GM15510 (cell line): Measurements from ENCODE around the gene TMTC2.

Experiments used
- POLR2A ChIP-seq: IDR thresholded peaks from 3 replicates; pipeline ENCODE4 v1.6.1; 2011; ENCODE audit warnings: borderline replicate concordance; ENCODE audit not compliant: insufficient read length; ENCODE audit errors: extremely low read depth

The TMTC2 gene

GRCh38 chr12:83059107-83059506, 372.4 kb downstream of the TMTC2 start:
- TF ChIP-seq POLR2A, result no peak

- TF ChIP-seq POLR2A, result no peak
Measured at GRCh38 chr12:83065562-83065961, 378.9 kb downstream of the TMTC2 start.

- TF ChIP-seq POLR2A, result no peak
Measured at GRCh38 chr12:83067981-83068380, 381.3 kb downstream of the TMTC2 start.

- no peak for TF ChIP-seq POLR2A
Measured at GRCh38 chr12:83074358-83074894, 387.7 kb downstream of the TMTC2 start.

- TF ChIP-seq POLR2A, result no peak
Measured at GRCh38 chr12:83075471-83075870, 388.8 kb downstream of the TMTC2 start.

- TF ChIP-seq POLR2A, result no peak
Measured at GRCh38 chr12:83077041-83077440, 390.3 kb downstream of the TMTC2 start.

GRCh38 chr12:83082690-83083276, 396.1 kb downstream of the TMTC2 start:
- TF ChIP-seq POLR2A, result no peak

GRCh38 chr12:83083616-83084015, 396.9 kb downstream of the TMTC2 start:
- TF ChIP-seq POLR2A, result no peak

- TF ChIP-seq POLR2A, result no peak
Measured at GRCh38 chr12:83084516-83085234, 398.0 kb downstream of the TMTC2 start.

- no peak for TF ChIP-seq POLR2A
Measured at GRCh38 chr12:83086023-83086422, 399.3 kb downstream of the TMTC2 start.

GRCh38 chr12:83089575-83089974, 402.9 kb downstream of the TMTC2 start:
- no peak for TF ChIP-seq POLR2A

GRCh38 chr12:83092129-83092528, 405.4 kb downstream of the TMTC2 start:
- TF ChIP-seq POLR2A, result no peak

GRCh38 chr12:83092606-83093005, 405.9 kb downstream of the TMTC2 start:
- TF ChIP-seq POLR2A, result no peak

GRCh38 chr12:83093426-83093825, 406.7 kb downstream of the TMTC2 start:
- TF ChIP-seq POLR2A, result no peak

GRCh38 chr12:83097643-83098342, 411.1 kb downstream of the TMTC2 start:
- no peak for TF ChIP-seq POLR2A

- TF ChIP-seq POLR2A, result no peak
Measured at GRCh38 chr12:83099436-83099835, 412.7 kb downstream of the TMTC2 start.

- TF ChIP-seq POLR2A, result no peak
Measured at GRCh38 chr12:83102499-83102898, 415.8 kb downstream of the TMTC2 start.

GRCh38 chr12:83106873-83107272, 420.2 kb downstream of the TMTC2 start:
- no peak for TF ChIP-seq POLR2A
